HEK293 (cell line): ENCODE measurements around the gene MITD1.

Experiments used
- CTCF ChIP-seq: fragments of 450-650 bp; formaldehyde crosslinking; IDR thresholded peaks from 2 replicates; pipeline ENCODE4 v1.5.1; 2016; ENCODE audit warnings: missing biosample characterization, missing genetic modification characterization
- PRDM10 ChIP-seq: fragments of 450-650 bp; formaldehyde crosslinking; IDR thresholded peaks from 2 replicates; pipeline ENCODE4 v1.5.1; 2016; ENCODE audit warnings: missing biosample characterization, missing genetic modification characterization
- SETDB1 ChIP-seq: IDR thresholded peaks from one replicate; pipeline ENCODE4 v1.6.1; 2017; ENCODE audit warnings: mild to moderate bottlenecking, low read length, moderate library complexity, mixed read lengths; ENCODE audit not compliant: insufficient read length
- ZNF112 ChIP-seq: fragments of 450-650 bp; formaldehyde crosslinking; IDR thresholded peaks from 2 replicates; pipeline ENCODE4 v1.5.0; 2017; ENCODE audit warnings: missing biosample characterization, missing genetic modification characterization

GRCh38 chr2:99166218-99166617, 14.6 kb downstream of the MITD1 start:
- TF ChIP-seq SETDB1 = no peak
- TF ChIP-seq ZNF112 (tag by site-specific recombination) = no peak
- no peak for TF ChIP-seq CTCF (tag by site-specific recombination)
- no peak for TF ChIP-seq PRDM10 (tag by site-specific recombination)
